ENCODE data around the gene HEXD. TPM values are rescaled to one million over a fixed set of nuclear protein-coding genes. Genes with fewer than 3 reads are reported as not detected.

The HEXD gene
- total and polyA plus RNA-seq, 2 of the 8 experiments (the other 6 are each of a cell fraction or from before 2014, with no cell fraction given) = 20.6 to 21.8 TPM

- TF ChIP-seq SAP30 (IDR thresholded peaks at IDR 0.05; ENCODE audit: insufficient read depth, insufficient replicate concordance, low read length) = peak; percentile 58
Observed at GRCh38 chr17:82457929-82458178, 39.7 kb downstream of the HEXD start (continued).
